ENCODE measurements around the gene RCCD1. TPM values are rescaled to one million over a fixed set of nuclear protein-coding genes. Genes with fewer than 3 reads are reported as not detected.
A peak's percentile ranks its signal among the peaks of the same experiment; 100 is the strongest.

Gene RCCD1
- total RNA-seq, 6 experiments from 2014 or later, result 13.7 to 16.4 (median 14.2) TPM

DNA sequence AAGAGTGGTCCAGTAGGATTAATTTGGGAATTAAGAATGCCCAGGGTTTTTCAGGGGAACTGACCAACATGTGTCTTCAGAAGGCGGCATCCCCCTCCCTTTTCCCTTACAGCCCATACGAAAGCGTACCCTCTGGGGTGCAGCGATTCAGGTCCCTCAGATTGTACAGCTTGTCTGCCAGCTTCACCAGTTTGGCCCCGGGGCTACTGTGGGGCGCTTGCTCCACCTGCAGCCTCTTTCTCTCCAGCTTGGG is 23.2 kb upstream of the RCCD1 start:
- Mint-ChIP-seq H3K9me3 (no peaks in the 10 kb centered on the region), H3K27me3 (ENCODE audit: insufficient read depth) (peaks cover 2% of the 10 kb centered on the region; the same call in 1 of the 2 replicates), H3K4me3 (peak overlapping the region; percentile 94), H3K36me3 (ENCODE audit: low read depth) (peaks cover 6% of the 10 kb centered on the region), H3K4me1 (ENCODE audit: low read depth) (peaks cover 50% of the 10 kb centered on the region), H3K27ac (peak overlapping the region; percentile 92; the same call in 1 of the 2 replicates)
- DNase-seq, result no peak
- no peak for TF ChIP-seq CTCF (IDR thresholded peaks at IDR 0.05)

DNA sequence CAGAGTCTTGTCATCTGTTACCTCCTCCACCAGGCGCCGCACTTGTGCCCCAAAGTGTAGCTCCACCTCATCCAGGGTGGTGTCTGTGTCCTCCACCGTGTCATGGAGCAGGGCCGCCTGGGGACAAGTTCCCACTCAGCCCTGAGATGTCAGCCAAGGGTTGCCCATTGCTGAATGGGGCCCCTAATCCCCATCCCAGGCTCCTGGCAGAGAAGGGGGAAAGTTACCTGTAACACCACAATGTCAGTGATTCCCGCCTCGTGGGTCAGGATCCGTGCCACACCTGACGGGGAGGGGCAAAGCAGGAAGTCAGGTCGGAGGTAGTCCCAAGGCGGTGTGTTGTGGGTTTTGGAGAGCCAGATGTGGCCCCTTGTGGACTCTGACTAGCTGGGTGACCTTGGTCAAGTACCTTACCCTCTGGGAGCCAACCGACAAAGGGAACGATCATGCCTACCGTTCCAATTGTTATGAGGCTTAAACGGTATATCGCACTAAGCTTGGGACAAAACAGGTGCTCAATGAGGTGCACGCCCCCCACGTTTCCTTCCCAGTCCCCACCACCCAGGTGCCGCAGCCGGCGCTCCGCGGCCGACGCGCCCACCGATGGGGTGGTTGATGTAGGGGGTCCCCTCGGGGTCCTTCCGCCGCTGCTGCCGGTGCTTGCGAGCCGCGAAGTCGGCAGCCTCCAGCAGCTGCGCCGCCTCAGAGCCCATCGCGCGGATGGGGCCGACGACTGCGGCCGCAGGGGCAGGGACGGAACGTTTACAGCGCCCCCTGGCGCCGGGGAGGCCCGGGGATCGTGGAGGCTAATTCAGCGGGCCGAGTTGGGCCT is 22.6 kb upstream of the RCCD1 start, which contains the start of gene HDDC3:
TSS of gene HDDC3 (minus strand) at position 722 of the 832 bp plus-strand sequence. CDS start at position 713, 9 bp downstream.
- peak; percentile 97 for TF ChIP-seq CTCF (IDR thresholded peaks at IDR 0.05)
- Mint-ChIP-seq H3K27ac (peak within 1 kb of the TSS; percentile 92), H3K4me1 (ENCODE audit: low read depth) (peaks cover 54% of the 10 kb centered on the region), H3K36me3 (ENCODE audit: low read depth) (peaks cover 11% of the 10 kb centered on the region), H3K9me3 (no peaks in the 10 kb centered on the region), H3K27me3 (ENCODE audit: insufficient read depth) (peaks cover 2% of the 10 kb centered on the region; the same call in 1 of the 2 replicates), H3K4me3 (peak within 1 kb of the TSS; percentile 94)
- peak; percentile 69 for DNase-seq

- peak overlapping the region; percentile 77 for H3K27ac Mint-ChIP-seq
Observed at GRCh38 chr15:90932660-90932991, 22.1 kb upstream of the RCCD1 start.

GRCh38 chr15:90933301-90933700 is 21.4 kb upstream of the RCCD1 start:
- Mint-ChIP-seq H3K9me3 (no peaks in the 10 kb centered on the region), H3K4me3 (no peak overlapping the region), H3K27me3 (ENCODE audit: insufficient read depth) (peaks cover 2% of the 10 kb centered on the region; the same call in 1 of the 2 replicates), H3K36me3 (ENCODE audit: low read depth) (peaks cover 11% of the 10 kb centered on the region), H3K27ac (no peak overlapping the region), H3K4me1 (ENCODE audit: low read depth) (peaks cover 54% of the 10 kb centered on the region)
- DNase-seq, result no peak
- TF ChIP-seq CTCF (IDR thresholded peaks at IDR 0.05), result no peak

More at GRCh38 chr15:90932660-90932991, 22.1 kb upstream of the RCCD1 start:
- peaks cover 54% of the 10 kb centered on the region for H3K4me1 Mint-ChIP-seq (ENCODE audit: low read depth)
- H3K9me3 Mint-ChIP-seq, result no peaks in the 10 kb centered on the region
- peak overlapping the region; percentile 94 for H3K4me3 Mint-ChIP-seq
- H3K27me3 Mint-ChIP-seq (ENCODE audit: insufficient read depth), result peaks cover 2% of the 10 kb centered on the region; the same call in 1 of the 2 replicates
- DNase-seq, result no peak
- peaks cover 11% of the 10 kb centered on the region for H3K36me3 Mint-ChIP-seq (ENCODE audit: low read depth)
- peak; percentile 51 for TF ChIP-seq CTCF (IDR thresholded peaks at IDR 0.05)

DNA sequence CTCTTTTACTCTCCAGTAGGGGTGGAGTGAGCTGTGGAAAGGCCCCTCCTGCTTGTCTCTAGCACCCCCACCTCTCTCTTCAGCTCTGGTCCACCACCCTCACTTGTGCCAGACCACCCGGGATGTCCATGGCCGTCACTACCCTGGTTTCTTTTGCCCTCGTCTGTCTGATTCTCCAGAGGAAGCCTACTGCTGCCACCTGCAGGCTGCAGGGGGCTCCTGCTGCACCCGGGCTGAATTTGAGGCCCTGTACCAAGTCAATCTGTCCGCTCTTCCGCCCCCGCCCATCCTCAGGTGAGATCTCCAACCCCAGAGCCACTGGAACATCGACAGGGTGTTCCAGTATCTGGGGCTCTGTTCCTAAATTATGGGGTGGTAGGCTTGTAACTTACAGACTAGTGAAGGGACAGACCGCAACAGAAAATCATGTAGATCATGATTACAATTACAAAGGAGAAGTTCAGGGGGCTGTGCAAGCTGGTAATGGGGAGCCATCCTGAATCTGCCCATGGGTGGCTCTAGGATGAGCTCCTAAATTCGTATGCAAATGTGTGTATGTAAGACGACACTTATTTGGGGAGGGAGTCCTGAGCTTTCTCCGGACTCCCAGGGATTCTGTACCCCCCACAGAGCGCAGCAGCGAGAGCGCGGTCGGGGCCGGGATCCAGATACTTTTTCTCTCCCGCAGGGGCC is 20.3 kb upstream of the RCCD1 start:
- H3K27me3 Mint-ChIP-seq (ENCODE audit: insufficient read depth), result peaks cover 2% of the 10 kb centered on the region; the same call in 1 of the 2 replicates
- peak overlapping the region; percentile 92 for H3K4me3 Mint-ChIP-seq
- H3K9me3 Mint-ChIP-seq, result no peaks in the 10 kb centered on the region
- peak; percentile 85 for TF ChIP-seq CTCF (IDR thresholded peaks at IDR 0.05)
- H3K27ac Mint-ChIP-seq, result peak overlapping the region; percentile 63
- H3K4me1 Mint-ChIP-seq (ENCODE audit: low read depth), result peaks cover 53% of the 10 kb centered on the region
- DNase-seq, result peak; percentile 72
- peaks cover 11% of the 10 kb centered on the region for H3K36me3 Mint-ChIP-seq (ENCODE audit: low read depth)

All from HFFc6 (cell line).